Activated CD4-positive, alpha-beta memory T cell treated with anti-CD3 and anti-CD28 coated beads, Interleukin-2, amount 10 ng/mL, durations not matched to agents 7 days and 5 days (primary cell): Measurements from ENCODE around the gene USH2A. TPM values are rescaled to one million over a fixed set of nuclear protein-coding genes. Genes with fewer than 3 reads are reported as not detected.

Experiments used
- CTCF ChIA-PET: fragments of 350-600 bp; sonication (Branson Sonifier 250); formaldehyde crosslinking; loops from one replicate; lab custom pipeline; 2021; ENCODE audit warnings: antibody characterized with exemption, inconsistent platforms; lab: Charles Lee
- POLR2A ChIA-PET: fragments of 350-600 bp; sonication (Branson Sonifier 250); formaldehyde crosslinking; loops from one replicate; lab custom pipeline; 2021; ENCODE audit warnings: antibody characterized with exemption; lab: Charles Lee
- DNase-seq: peaks from one replicate; pipeline ENCODE4 v3.0.0-alpha.2; 2020
- H3K27ac Mint-ChIP-seq: one replicate; pipeline ENCODE4 v1.8.0; 2021; ENCODE audit warnings: mild to moderate bottlenecking, mixed read lengths
- H3K27me3 Mint-ChIP-seq: one replicate; pipeline ENCODE4 v1.8.0; 2021; ENCODE audit warnings: mixed read lengths
- H3K36me3 Mint-ChIP-seq: one replicate; pipeline ENCODE4 v1.8.0; 2021; ENCODE audit warnings: low read depth, mixed read lengths
- H3K4me1 Mint-ChIP-seq: one replicate; pipeline ENCODE4 v1.8.0; 2021; ENCODE audit warnings: mixed read lengths
- H3K4me3 Mint-ChIP-seq: one replicate; pipeline ENCODE4 v1.8.0; 2021; ENCODE audit warnings: mild to moderate bottlenecking, mixed read lengths
- H3K9me3 Mint-ChIP-seq: one replicate; pipeline ENCODE4 v1.8.0; 2021; ENCODE audit warnings: mixed read lengths
- total RNA-seq, 2 experiments: library from RNA; stranded (reverse); gene quantifications; one replicate each; pipeline ENCODE4 v1.2.3, GENCODE V29; 2021

USH2A gene
- total RNA-seq, 2 experiments from 2014 or later: not detected

GRCh38 chr1:215887627-215888026 lies 535.6 kb downstream of the USH2A start:
- H3K36me3 Mint-ChIP-seq: no peaks in the 10 kb centered on the region
- no peak overlapping the region for H3K27ac Mint-ChIP-seq
- DNase-seq: no peak
- ChIA-PET POLR2A (no interaction called here), CTCF (no interaction called here)
- peaks cover 5% of the 10 kb centered on the region for H3K9me3 Mint-ChIP-seq
- H3K4me1 Mint-ChIP-seq: no peaks in the 10 kb centered on the region
- H3K27me3 Mint-ChIP-seq: no peaks in the 10 kb centered on the region
- no peak overlapping the region for H3K4me3 Mint-ChIP-seq

- H3K36me3 Mint-ChIP-seq: no peaks in the 10 kb centered on the region
- no peaks in the 10 kb centered on the region for H3K4me1 Mint-ChIP-seq
- H3K9me3 Mint-ChIP-seq: peaks cover 5% of the 10 kb centered on the region
- H3K27ac Mint-ChIP-seq: no peak overlapping the region
- no peak for DNase-seq
- POLR2A ChIA-PET: no interaction called here
- CTCF ChIA-PET: no interaction called here
- no peaks in the 10 kb centered on the region for H3K27me3 Mint-ChIP-seq
- no peak overlapping the region for H3K4me3 Mint-ChIP-seq
Observed at GRCh38 chr1:215883004-215883403, 540.2 kb downstream of the USH2A start.

- Mint-ChIP-seq H3K4me1 (no peaks in the 10 kb centered on the region), H3K36me3 (no peaks in the 10 kb centered on the region), H3K9me3 (peaks cover 7% of the 10 kb centered on the region), H3K4me3 (no peak overlapping the region), H3K27me3 (no peaks in the 10 kb centered on the region), H3K27ac (no peak overlapping the region)
- no peak for DNase-seq
- ChIA-PET POLR2A (no interaction called here), CTCF (no interaction called here)
Observed at GRCh38 chr1:215878843-215879242, 544.4 kb downstream of the USH2A start.

- peaks cover 7% of the 10 kb centered on the region for H3K9me3 Mint-ChIP-seq
- H3K4me3 Mint-ChIP-seq: no peak overlapping the region
- POLR2A ChIA-PET: no interaction called here
- H3K27ac Mint-ChIP-seq: no peak overlapping the region
- no peaks in the 10 kb centered on the region for H3K4me1 Mint-ChIP-seq
- CTCF ChIA-PET: no interaction called here
- no peaks in the 10 kb centered on the region for H3K36me3 Mint-ChIP-seq
- H3K27me3 Mint-ChIP-seq: no peaks in the 10 kb centered on the region
- DNase-seq: no peak
Observed at GRCh38 chr1:215878128-215878527, 545.1 kb downstream of the USH2A start.

GRCh38 chr1:215877452-215877951 lies 545.7 kb downstream of the USH2A start:
- no peaks in the 10 kb centered on the region for H3K4me1 Mint-ChIP-seq
- CTCF ChIA-PET: no interaction called here
- peaks cover 7% of the 10 kb centered on the region for H3K9me3 Mint-ChIP-seq
- H3K27me3 Mint-ChIP-seq: no peaks in the 10 kb centered on the region
- no peak for DNase-seq
- no peaks in the 10 kb centered on the region for H3K36me3 Mint-ChIP-seq
- H3K4me3 Mint-ChIP-seq: no peak overlapping the region
- no peak overlapping the region for H3K27ac Mint-ChIP-seq
- POLR2A ChIA-PET: no interaction called here

- Mint-ChIP-seq H3K27ac (no peak overlapping the region), H3K4me1 (no peaks in the 10 kb centered on the region), H3K27me3 (no peaks in the 10 kb centered on the region), H3K9me3 (peaks cover 3% of the 10 kb centered on the region), H3K4me3 (no peak overlapping the region), H3K36me3 (no peaks in the 10 kb centered on the region)
- CTCF ChIA-PET: no interaction called here
- DNase-seq: no peak
- POLR2A ChIA-PET: no interaction called here
Observed at GRCh38 chr1:215875712-215876111, 547.5 kb downstream of the USH2A start.

- POLR2A ChIA-PET: no interaction called here
- H3K36me3 Mint-ChIP-seq: no peaks in the 10 kb centered on the region
- CTCF ChIA-PET: no interaction called here
- H3K27ac Mint-ChIP-seq: no peak overlapping the region
- H3K27me3 Mint-ChIP-seq: no peaks in the 10 kb centered on the region
- H3K9me3 Mint-ChIP-seq: peaks cover 3% of the 10 kb centered on the region
- no peak for DNase-seq
- H3K4me3 Mint-ChIP-seq: no peak overlapping the region
- no peaks in the 10 kb centered on the region for H3K4me1 Mint-ChIP-seq
Observed at GRCh38 chr1:215875236-215875635, 548.0 kb downstream of the USH2A start.

- Mint-ChIP-seq H3K4me1 (no peaks in the 10 kb centered on the region), H3K9me3 (peaks cover 4% of the 10 kb centered on the region), H3K4me3 (no peak overlapping the region), H3K27ac (no peak overlapping the region), H3K27me3 (no peaks in the 10 kb centered on the region), H3K36me3 (no peaks in the 10 kb centered on the region)
- ChIA-PET CTCF (no interaction called here), POLR2A (no interaction called here)
- no peak for DNase-seq
Observed at GRCh38 chr1:215872658-215873057, 550.6 kb downstream of the USH2A start.

- DNase-seq: no peak
- H3K4me1 Mint-ChIP-seq: no peaks in the 10 kb centered on the region
- H3K36me3 Mint-ChIP-seq: no peaks in the 10 kb centered on the region
- H3K9me3 Mint-ChIP-seq: peaks cover 3% of the 10 kb centered on the region
- no peaks in the 10 kb centered on the region for H3K27me3 Mint-ChIP-seq
- H3K4me3 Mint-ChIP-seq: no peak overlapping the region
- ChIA-PET CTCF (no interaction called here), POLR2A (no interaction called here)
- H3K27ac Mint-ChIP-seq: no peak overlapping the region
Observed at GRCh38 chr1:215868500-215868899, 554.7 kb downstream of the USH2A start.

- Mint-ChIP-seq H3K27ac (no peak overlapping the region), H3K4me3 (no peak overlapping the region), H3K9me3 (peaks cover 9% of the 10 kb centered on the region), H3K36me3 (no peaks in the 10 kb centered on the region), H3K27me3 (no peaks in the 10 kb centered on the region), H3K4me1 (no peaks in the 10 kb centered on the region)
- POLR2A ChIA-PET: no interaction called here
- CTCF ChIA-PET: no interaction called here
- DNase-seq: no peak
Observed at GRCh38 chr1:215865060-215865459, 558.2 kb downstream of the USH2A start.

- Mint-ChIP-seq H3K9me3 (peaks cover 11% of the 10 kb centered on the region), H3K36me3 (no peaks in the 10 kb centered on the region), H3K27ac (no peak overlapping the region), H3K4me3 (no peak overlapping the region), H3K27me3 (no peaks in the 10 kb centered on the region), H3K4me1 (no peaks in the 10 kb centered on the region)
- ChIA-PET CTCF (no interaction called here), POLR2A (no interaction called here)
- no peak for DNase-seq
Observed at GRCh38 chr1:215863796-215864195, 559.5 kb downstream of the USH2A start.

GRCh38 chr1:215860833-215861232 lies 562.4 kb downstream of the USH2A start:
- H3K9me3 Mint-ChIP-seq: peaks cover 14% of the 10 kb centered on the region
- ChIA-PET CTCF (no interaction called here), POLR2A (no interaction called here)

GRCh38 chr1:215857317-215857716 lies 565.9 kb downstream of the USH2A start:
- no peaks in the 10 kb centered on the region for H3K27me3 Mint-ChIP-seq
- H3K4me1 Mint-ChIP-seq: no peaks in the 10 kb centered on the region
- no peak for DNase-seq
- CTCF ChIA-PET: no interaction called here
- no peak overlapping the region for H3K27ac Mint-ChIP-seq
- POLR2A ChIA-PET: no interaction called here
- no peaks in the 10 kb centered on the region for H3K36me3 Mint-ChIP-seq
- peaks cover 23% of the 10 kb centered on the region for H3K9me3 Mint-ChIP-seq
- H3K4me3 Mint-ChIP-seq: no peak overlapping the region

More at GRCh38 chr1:215860833-215861232, 562.4 kb downstream of the USH2A start:
- no peaks in the 10 kb centered on the region for H3K36me3 Mint-ChIP-seq
- H3K4me3 Mint-ChIP-seq: no peak overlapping the region
- no peak overlapping the region for H3K27ac Mint-ChIP-seq
- no peak for DNase-seq
- no peaks in the 10 kb centered on the region for H3K4me1 Mint-ChIP-seq
- H3K27me3 Mint-ChIP-seq: no peaks in the 10 kb centered on the region

GRCh38 chr1:215845234-215845891 lies 577.9 kb downstream of the USH2A start:
- POLR2A ChIA-PET: no interaction called here
- H3K4me1 Mint-ChIP-seq: no peaks in the 10 kb centered on the region
- DNase-seq: no peak
- no peak overlapping the region for H3K4me3 Mint-ChIP-seq
- H3K27ac Mint-ChIP-seq: no peak overlapping the region
- no peaks in the 10 kb centered on the region for H3K36me3 Mint-ChIP-seq
- no peaks in the 10 kb centered on the region for H3K27me3 Mint-ChIP-seq
- H3K9me3 Mint-ChIP-seq: no peaks in the 10 kb centered on the region
- CTCF ChIA-PET: no interaction called here
